LNCAP (cell line): Measurements from ENCODE around the gene C10orf90.

ENCODE experiments used
- CTCF ChIP-seq: fragments of 450-650 bp; IDR thresholded peaks from 2 replicates; pipeline ENCODE4 v1.5.1; 2017; ENCODE audit warnings: mild to moderate bottlenecking

C10orf90 gene

GRCh38 chr10:126592901-126593300 is 77.6 kb downstream of the C10orf90 start:
- TF ChIP-seq CTCF, result no peak

GRCh38 chr10:126588024-126588423 is 82.5 kb downstream of the C10orf90 start:
- no peak for TF ChIP-seq CTCF

GRCh38 chr10:126586878-126587277 is 83.6 kb downstream of the C10orf90 start:
- no peak for TF ChIP-seq CTCF

- no peak for TF ChIP-seq CTCF
Observed at GRCh38 chr10:126586128-126586527, 84.4 kb downstream of the C10orf90 start.

- TF ChIP-seq CTCF, result no peak
Observed at GRCh38 chr10:126585249-126586017, 85.1 kb downstream of the C10orf90 start.

GRCh38 chr10:126584836-126585235 is 85.7 kb downstream of the C10orf90 start:
- no peak for TF ChIP-seq CTCF

GRCh38 chr10:126583552-126584200 is 86.8 kb downstream of the C10orf90 start:
- no peak for TF ChIP-seq CTCF
